ENCODE data around the gene INO80E. TPM values are rescaled to one million over a fixed set of nuclear protein-coding genes. Genes with fewer than 3 reads are reported as not detected.
A peak's percentile ranks its signal among the peaks of the same experiment; 100 is the strongest.

INO80E gene
- total RNA-seq, 3 donors from 2014 or later (not counting 1 experiment from before 2014, with no cell fraction given): 75.0 to 107 (median 99.5) TPM

DNA sequence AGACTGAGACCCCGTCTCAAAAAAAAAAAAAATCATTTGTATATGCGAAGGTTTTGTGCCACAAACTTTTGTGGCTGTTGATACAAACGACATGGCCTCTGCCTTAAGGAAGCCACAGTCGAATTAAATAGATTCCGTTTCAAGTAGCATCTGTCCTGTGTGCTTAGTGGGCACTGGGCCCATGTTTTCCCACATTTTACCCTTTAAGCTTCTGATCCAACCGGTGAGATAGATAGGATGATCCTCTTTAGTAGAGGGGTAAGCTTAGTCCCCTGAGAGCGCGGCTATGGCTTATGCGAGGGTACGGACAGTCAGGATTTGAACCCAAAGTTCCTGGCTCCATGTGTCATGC, 34.9 kb upstream of the INO80E start:
- DNase-seq (no peak), ATAC-seq (no peak)
- Histone ChIP-seq H3K27me3 (ENCODE audit: control insufficient read depth, insufficient read depth, low read length) (no peaks in the 10 kb centered on the region), H3K36me3 (ENCODE audit: control insufficient read depth, insufficient read depth, low read length) (no peaks in the 10 kb centered on the region), H3K9me3 (ENCODE audit: control insufficient read depth, insufficient read depth, low read length) (no peaks in the 10 kb centered on the region), H3K4me3 (ENCODE audit: low read length) (peak overlapping the region; percentile 75), H3K4me1 (ENCODE audit: control insufficient read depth, insufficient read depth, low read length) (peaks cover 17% of the 10 kb centered on the region), H3K27ac (ENCODE audit: low read length) (peak overlapping the region; percentile 78)
- H3K36me3 Mint-ChIP-seq: no peaks in the 10 kb centered on the region
- peaks cover 11 to 17% of the 10 kb centered on the region in 2 donors for H3K4me1 Mint-ChIP-seq
- no peaks in the 10 kb centered on the region for H3K9me3 Mint-ChIP-seq
- peak overlapping the region; percentile 86 for H3K4me3 Mint-ChIP-seq
- H3K27me3 Mint-ChIP-seq (ENCODE audit: low read depth in 2 of 2): no peaks in the 10 kb centered on the region
- TF ChIP-seq, protein P1, sequence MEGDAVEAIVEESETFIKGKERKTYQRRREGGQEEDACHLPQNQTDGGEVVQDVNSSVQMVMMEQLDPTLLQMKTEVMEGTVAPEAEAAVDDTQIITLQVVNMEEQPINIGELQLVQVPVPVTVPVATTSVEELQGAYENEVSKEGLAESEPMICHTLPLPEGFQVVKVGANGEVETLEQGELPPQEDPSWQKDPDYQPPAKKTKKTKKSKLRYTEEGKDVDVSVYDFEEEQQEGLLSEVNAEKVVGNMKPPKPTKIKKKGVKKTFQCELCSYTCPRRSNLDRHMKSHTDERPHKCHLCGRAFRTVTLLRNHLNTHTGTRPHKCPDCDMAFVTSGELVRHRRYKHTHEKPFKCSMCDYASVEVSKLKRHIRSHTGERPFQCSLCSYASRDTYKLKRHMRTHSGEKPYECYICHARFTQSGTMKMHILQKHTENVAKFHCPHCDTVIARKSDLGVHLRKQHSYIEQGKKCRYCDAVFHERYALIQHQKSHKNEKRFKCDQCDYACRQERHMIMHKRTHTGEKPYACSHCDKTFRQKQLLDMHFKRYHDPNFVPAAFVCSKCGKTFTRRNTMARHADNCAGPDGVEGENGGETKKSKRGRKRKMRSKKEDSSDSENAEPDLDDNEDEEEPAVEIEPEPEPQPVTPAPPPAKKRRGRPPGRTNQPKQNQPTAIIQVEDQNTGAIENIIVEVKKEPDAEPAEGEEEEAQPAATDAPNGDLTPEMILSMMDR (IDR thresholded peaks at IDR 0.05): no peak
- H3K27ac Mint-ChIP-seq: peak overlapping the region; percentile 88 to 90
- WGBS (ENCODE audit: insufficient coverage): 83% methylated on average over 10 of the region's 10 CpGs
- intact Hi-C loops (cut with micrococcal nuclease): loop anchor here (1.0 to 2.0 kb wide), 3 partner anchors 12 to 98 kb away; partner anchors contain the start of genes CDIPT, KCTD13 and TAOK2

DNA sequence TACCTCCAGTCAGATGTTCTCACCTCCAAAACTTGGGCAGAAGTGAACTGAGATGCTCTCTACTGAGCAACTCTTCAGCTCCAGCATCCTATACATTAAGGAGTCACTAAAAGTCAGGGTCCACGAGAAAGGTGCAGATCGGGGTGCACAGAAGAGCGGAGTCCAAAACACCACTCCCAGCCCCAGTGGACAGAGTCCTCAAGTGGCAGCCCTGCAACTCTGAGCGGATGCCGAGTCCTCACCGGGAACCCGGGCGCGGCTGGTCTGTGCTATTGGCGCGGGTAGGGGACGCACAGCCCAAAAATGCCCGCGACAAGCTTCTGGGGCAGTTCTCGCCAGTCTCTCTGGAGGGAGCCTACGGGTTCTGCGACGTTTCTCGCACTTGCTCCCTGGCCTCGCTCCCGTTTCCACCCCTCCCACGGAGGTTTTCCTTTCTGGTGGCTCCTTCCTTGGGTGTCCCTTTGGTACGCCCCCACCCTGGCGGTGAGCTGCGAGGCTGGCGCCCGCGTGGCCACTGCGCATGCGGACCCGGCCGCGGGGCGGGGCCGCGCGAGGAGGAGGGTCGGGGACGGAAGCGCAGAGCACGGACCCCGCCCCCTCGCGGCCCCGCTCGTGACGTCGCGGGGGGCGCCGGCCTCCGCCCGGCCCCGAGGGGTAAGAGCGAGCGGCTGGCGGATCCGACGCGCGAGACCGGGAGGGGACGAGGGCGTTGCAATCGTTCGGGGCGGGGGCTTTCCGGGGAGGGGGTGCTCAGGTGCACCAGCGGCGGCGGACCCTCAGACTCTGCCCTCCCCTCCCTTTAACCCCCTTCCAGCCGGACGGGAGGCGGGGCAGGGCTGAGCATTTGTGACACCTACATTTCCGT, 34.3 kb upstream of the INO80E start, which contains the start of gene TMEM219:
TMEM219 (plus strand) TSS at position 601 of the 865 bp plus-strand sequence. CDS start 1,065 bp downstream, outside the sequence.
- peak within 1 kb of the TSS; percentile 93 for H3K4me3 Mint-ChIP-seq
- TF ChIP-seq, protein P1 (IDR thresholded peaks at IDR 0.05): peak; percentile 23
- Histone ChIP-seq H3K27ac (ENCODE audit: low read length) (peak within 1 kb of the TSS; percentile 78), H3K27me3 (ENCODE audit: control insufficient read depth, insufficient read depth, low read length) (no peaks in the 10 kb centered on the region), H3K4me3 (ENCODE audit: low read length) (peak within 1 kb of the TSS; percentile 75), H3K4me1 (ENCODE audit: control insufficient read depth, insufficient read depth, low read length) (peaks cover 17% of the 10 kb centered on the region), H3K9me3 (ENCODE audit: control insufficient read depth, insufficient read depth, low read length) (no peaks in the 10 kb centered on the region), H3K36me3 (ENCODE audit: control insufficient read depth, insufficient read depth, low read length) (no peaks in the 10 kb centered on the region)
- H3K4me1 Mint-ChIP-seq: peaks cover 11 to 17% of the 10 kb centered on the region in 2 donors
- no peaks in the 10 kb centered on the region for H3K36me3 Mint-ChIP-seq
- intact Hi-C loops (cut with micrococcal nuclease): loop anchor here (1.0 to 2.0 kb wide), 3 partner anchors 12 to 99 kb away; partner anchors contain the start of genes CDIPT, KCTD13 and TAOK2
- H3K27me3 Mint-ChIP-seq (ENCODE audit: low read depth in 2 of 2): no peaks in the 10 kb centered on the region
- H3K27ac Mint-ChIP-seq: peak within 1 kb of the TSS; percentile 88 to 90
- DNase-seq (peak; percentile 96 to 97), ATAC-seq (peak; percentile 89 to 97 (median 90))
- under 1% methylated on average over 75 of the region's 75 CpGs for WGBS (ENCODE audit: insufficient coverage)
- no peaks in the 10 kb centered on the region for H3K9me3 Mint-ChIP-seq

DNA sequence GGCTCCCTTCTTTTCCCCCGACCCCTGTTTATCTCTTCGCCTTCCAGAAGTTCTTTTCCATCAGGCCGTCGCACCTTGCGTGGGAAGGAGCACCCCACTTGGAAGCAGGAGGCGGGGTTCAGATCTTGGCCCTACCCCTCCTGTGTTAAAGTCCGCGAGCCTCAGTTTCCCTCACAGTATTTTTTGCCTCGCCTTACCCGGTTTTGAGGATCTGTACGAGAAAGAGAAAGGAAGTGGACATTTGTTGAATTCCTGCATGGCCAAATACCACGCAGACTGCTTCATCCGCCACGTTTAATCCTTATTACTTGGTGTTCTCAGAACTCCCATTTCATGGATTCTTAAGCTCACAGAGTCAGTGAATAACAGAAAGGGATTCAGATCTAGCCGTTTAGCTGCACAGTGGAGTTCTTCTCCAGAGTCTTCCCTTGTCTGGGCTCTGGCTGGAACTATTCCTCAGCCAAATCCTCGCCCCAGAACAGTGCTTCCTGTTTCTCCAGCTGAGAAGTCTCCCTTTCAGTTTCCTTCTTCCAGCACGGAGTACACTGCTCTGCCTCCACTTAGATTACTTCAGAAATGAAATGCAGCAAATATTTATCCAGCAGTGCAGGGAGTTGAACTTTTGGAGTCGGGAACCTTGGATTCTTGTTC, 33.6 kb upstream of the INO80E start:
- 13% methylated on average over 18 of the region's 18 CpGs for WGBS (ENCODE audit: insufficient coverage)
- no peaks in the 10 kb centered on the region for H3K9me3 ChIP-seq (ENCODE audit: control insufficient read depth, insufficient read depth, low read length)
- Mint-ChIP-seq H3K36me3 (no peaks in the 10 kb centered on the region), H3K27me3 (ENCODE audit: low read depth in 2 of 2) (no peaks in the 10 kb centered on the region), H3K27ac (peak overlapping the region; percentile 88 to 90), H3K4me3 (peak overlapping the region; percentile 93), H3K4me1 (peaks cover 11 to 17% of the 10 kb centered on the region in 2 donors), H3K9me3 (no peaks in the 10 kb centered on the region)
- TF ChIP-seq, protein P1 (IDR thresholded peaks at IDR 0.05): no peak
- peak overlapping the region; percentile 61 for H3K4me3 ChIP-seq (ENCODE audit: low read length)
- DNase-seq (peak in 1 of 2 donors; percentile 44), ATAC-seq (no peak)
- no peaks in the 10 kb centered on the region for H3K27me3 ChIP-seq (ENCODE audit: control insufficient read depth, insufficient read depth, low read length)
- H3K27ac ChIP-seq (ENCODE audit: low read length): peak overlapping the region; percentile 72
- no peaks in the 10 kb centered on the region for H3K36me3 ChIP-seq (ENCODE audit: control insufficient read depth, insufficient read depth, low read length)
- intact Hi-C loops (cut with micrococcal nuclease): no loop called here
- peaks cover 17% of the 10 kb centered on the region for H3K4me1 ChIP-seq (ENCODE audit: control insufficient read depth, insufficient read depth, low read length)
